Ecto neural progenitor cell (in vitro differentiated cells): ENCODE measurements around the gene AMD1.
"Not testable (repeated sequence)": the region's sequence is repeated elsewhere in the genome, so short reads cannot be mapped to it uniquely, and the experiment has no call there.

Experiments used
- DNase-seq: peaks from one replicate; pipeline ENCODE4 v3.0.0-alpha.2; 2018; ENCODE audit warnings: low spot score

Gene AMD1

GRCh38 chr6:110878751-110879522, 4.4 kb downstream of the AMD1 start:
- peak; percentile 52 for DNase-seq

- no peak for DNase-seq
Observed at GRCh38 chr6:110880651-110881050, 6.1 kb downstream of the AMD1 start.

GRCh38 chr6:110881546-110882273, 7.1 kb downstream of the AMD1 start:
- no peak for DNase-seq

- no peak for DNase-seq
Observed at GRCh38 chr6:110882274-110882619, 7.7 kb downstream of the AMD1 start.

- DNase-seq = no peak
Observed at GRCh38 chr6:110882824-110883554, 8.4 kb downstream of the AMD1 start.

GRCh38 chr6:110884321-110884720, 9.7 kb downstream of the AMD1 start:
- DNase-seq = no peak

- no peak for DNase-seq
Observed at GRCh38 chr6:110885526-110885925, 10.9 kb downstream of the AMD1 start.

GRCh38 chr6:110886555-110887167, 12.1 kb downstream of the AMD1 start:
- no peak for DNase-seq

GRCh38 chr6:110890288-110890687, 15.7 kb downstream of the AMD1 start:
- no peak for DNase-seq

GRCh38 chr6:110895907-110896608, 21.5 kb downstream of the AMD1 start:
- no peak for DNase-seq

GRCh38 chr6:110897433-110897832, 22.8 kb downstream of the AMD1 start:
- no peak for DNase-seq

- DNase-seq = no peak
Observed at GRCh38 chr6:110898111-110898510, 23.5 kb downstream of the AMD1 start.

- no peak for DNase-seq
Observed at GRCh38 chr6:110900028-110900598, 25.5 kb downstream of the AMD1 start.

GRCh38 chr6:110901601-110902000, 27.0 kb downstream of the AMD1 start:
- DNase-seq = not testable (repeated sequence)

- no peak for DNase-seq
Observed at GRCh38 chr6:110902091-110902490, 27.5 kb downstream of the AMD1 start.

- DNase-seq = not testable (repeated sequence)
Observed at GRCh38 chr6:110906273-110906672, 31.7 kb downstream of the AMD1 start.

- no peak for DNase-seq
Observed at GRCh38 chr6:110930781-110931180, 56.2 kb downstream of the AMD1 start.

- no peak for DNase-seq
Observed at GRCh38 chr6:110933912-110934311, 59.3 kb downstream of the AMD1 start.

- no peak for DNase-seq
Observed at GRCh38 chr6:110934381-110934898, 59.9 kb downstream of the AMD1 start.

- DNase-seq = no peak
Observed at GRCh38 chr6:110935171-110935570, 60.6 kb downstream of the AMD1 start.

GRCh38 chr6:110938171-110938570, 63.6 kb downstream of the AMD1 start:
- DNase-seq = no peak
